WTC11 (cell line): ENCODE data around the gene WNT2. TPM values are rescaled to one million over a fixed set of nuclear protein-coding genes. Genes with fewer than 3 reads are reported as not detected.

ENCODE experiments used
- ATAC-seq: fragments of 200-7000 bp; cut with Tn5 transposase; 2 replicates; pipeline ENCODE4 v1.10.0; 2021; ENCODE audit warnings: mild to moderate bottlenecking, moderate library complexity
- CTCF ChIA-PET: fragments of 300-600 bp; sonication (Branson Sonifier 250); formaldehyde crosslinking; loops from one replicate; lab custom pipeline; 2021; ENCODE audit warnings: antibody characterized with exemption; lab: Charles Lee
- POLR2A ChIA-PET: fragments of 350-600 bp; sonication (Branson Sonifier 250); formaldehyde crosslinking; loops from one replicate; lab custom pipeline; 2021; ENCODE audit warnings: antibody characterized with exemption; lab: Charles Lee
- DNase-seq: peaks from one replicate; pipeline ENCODE4 v3.0.0; 2021; ENCODE audit warnings: low spot score
- H3K27ac Mint-ChIP-seq: 2 replicates; pipeline ENCODE4 v1.8.0; 2021; ENCODE audit warnings: mixed read lengths
- H3K27me3 Mint-ChIP-seq: 2 replicates; pipeline ENCODE4 v1.8.0; 2021; ENCODE audit warnings: low read depth, mild to moderate bottlenecking, moderate library complexity, mixed read lengths
- H3K36me3 Mint-ChIP-seq: 2 replicates; pipeline ENCODE4 v1.8.0; 2021; ENCODE audit warnings: mixed read lengths
- H3K4me1 Mint-ChIP-seq: 2 replicates; pipeline ENCODE4 v1.8.0; 2022; ENCODE audit warnings: mixed read lengths
- H3K4me3 Mint-ChIP-seq: 2 replicates; pipeline ENCODE4 v1.8.0; 2021; ENCODE audit warnings: mild to moderate bottlenecking, moderate library complexity, mixed read lengths
- H3K9me3 Mint-ChIP-seq: 2 replicates; pipeline ENCODE4 v1.8.0; 2021; ENCODE audit warnings: mixed read lengths
- ESRRA ChIP-seq: sonication (generic); formaldehyde crosslinking; IDR thresholded peaks from 2 replicates; pipeline ENCODE4 v1.8.1; 2022; ENCODE audit warnings: mild to moderate bottlenecking, missing genetic modification reagents, borderline replicate concordance
- FOXK1 ChIP-seq: sonication (generic); formaldehyde crosslinking; IDR thresholded peaks from 2 replicates; pipeline ENCODE4 v1.8.0; 2022; ENCODE audit warnings: mild to moderate bottlenecking, moderate library complexity, missing genetic modification reagents
- FOXP1 ChIP-seq: sonication (generic); formaldehyde crosslinking; IDR thresholded peaks from 2 replicates; pipeline ENCODE4 v1.8.0; 2022; ENCODE audit warnings: missing genetic modification reagents, mild to moderate bottlenecking, moderate library complexity, borderline replicate concordance
- GTF2I ChIP-seq: fragments of 250-450 bp; sonication (Bioruptor Pico); conservative IDR thresholded peaks from 2 replicates; pipeline ENCODE4 v1.4.0; 2021; ENCODE audit warnings: mild to moderate bottlenecking
- JUN ChIP-seq: sonication (generic); formaldehyde crosslinking; IDR thresholded peaks from 2 replicates; pipeline ENCODE4 v1.8.0; 2023; ENCODE audit warnings: mild to moderate bottlenecking, missing genetic modification reagents
- MXD4 ChIP-seq: fragments of 250-450 bp; sonication (Bioruptor Pico); IDR thresholded peaks from 2 replicates; pipeline ENCODE4 v1.8.0; 2021; ENCODE audit warnings: mild to moderate bottlenecking, moderate library complexity, borderline replicate concordance
- NFE2L1 ChIP-seq: sonication (generic); formaldehyde crosslinking; IDR thresholded peaks from 2 replicates; pipeline ENCODE4 v1.8.1; 2023; ENCODE audit warnings: missing genetic modification reagents
- NFYB ChIP-seq: sonication (generic); formaldehyde crosslinking; conservative IDR thresholded peaks from 2 replicates; pipeline ENCODE4 v1.8.0; 2022; ENCODE audit warnings: low read depth, missing genetic modification reagents
- RELA ChIP-seq: sonication (generic); formaldehyde crosslinking; IDR thresholded peaks from 2 replicates; pipeline ENCODE4 v1.8.1; 2022; ENCODE audit warnings: missing genetic modification reagents, mild to moderate bottlenecking, borderline replicate concordance
- SMAD3 ChIP-seq: sonication (generic); formaldehyde crosslinking; IDR thresholded peaks from 2 replicates; pipeline ENCODE4 v1.8.0; 2022; ENCODE audit warnings: missing genetic modification reagents, mild to moderate bottlenecking, borderline replicate concordance
- SMAD4 ChIP-seq: sonication (generic); formaldehyde crosslinking; IDR thresholded peaks from 2 replicates; pipeline ENCODE4 v1.8.0; 2022; ENCODE audit warnings: mild to moderate bottlenecking, missing genetic modification reagents
- SOX15 ChIP-seq: fragments of 250-450 bp; sonication (Bioruptor Pico); IDR thresholded peaks from 2 replicates; pipeline ENCODE4 v1.9.0; 2021; ENCODE audit warnings: mild to moderate bottlenecking
- TCF7 ChIP-seq: sonication (generic); formaldehyde crosslinking; IDR thresholded peaks from 2 replicates; pipeline ENCODE4 v1.8.0; 2022; ENCODE audit warnings: mild to moderate bottlenecking, low read depth, missing genetic modification reagents, moderate library complexity
- TEAD4 ChIP-seq: sonication (generic); formaldehyde crosslinking; IDR thresholded peaks from 2 replicates; pipeline ENCODE4 v1.8.0; 2022; ENCODE audit warnings: mild to moderate bottlenecking, missing genetic modification reagents
- ZNF121 ChIP-seq: sonication (generic); formaldehyde crosslinking; IDR thresholded peaks from 2 replicates; pipeline ENCODE4 v1.8.0; 2023; ENCODE audit warnings: missing genetic modification reagents
- ZNF138 ChIP-seq: sonication (generic); formaldehyde crosslinking; conservative IDR thresholded peaks from 2 replicates; pipeline ENCODE4 v1.8.1; 2022; ENCODE audit warnings: mild to moderate bottlenecking, moderate library complexity, missing genetic modification reagents
- total RNA-seq: library from RNA; stranded (reverse); gene quantifications from 3 replicates; pipeline ENCODE4 v1.2.3, GENCODE V29; 2021
- TF ChIP-seq, protein P1 (sequence below): sonication (generic); formaldehyde crosslinking; IDR thresholded peaks from 2 replicates; pipeline ENCODE4 v1.8.1; 2023; ENCODE audit warnings: mild to moderate bottlenecking, missing genetic modification reagents, borderline replicate concordance
- TF ChIP-seq, protein P2 (sequence below): fragments of 200-600 bp; IDR thresholded peaks from 2 replicates; pipeline ENCODE4 v1.8.0; 2022; ENCODE audit warnings: antibody characterized with exemption
- TF ChIP-seq, protein P3 (sequence below): fragments of 250-450 bp; sonication (Bioruptor Pico); IDR thresholded peaks from 2 replicates; pipeline ENCODE4 v1.9.0; 2021; ENCODE audit warnings: mild to moderate bottlenecking
- TF ChIP-seq, protein P4 (sequence below): sonication (generic); formaldehyde crosslinking; IDR thresholded peaks from 2 replicates; pipeline ENCODE4 v1.8.1; 2023; ENCODE audit warnings: mild to moderate bottlenecking, missing genetic modification reagents, moderate library complexity

WNT2 gene
- total RNA-seq, 1 experiment from 2014 or later = not detected

DNA sequence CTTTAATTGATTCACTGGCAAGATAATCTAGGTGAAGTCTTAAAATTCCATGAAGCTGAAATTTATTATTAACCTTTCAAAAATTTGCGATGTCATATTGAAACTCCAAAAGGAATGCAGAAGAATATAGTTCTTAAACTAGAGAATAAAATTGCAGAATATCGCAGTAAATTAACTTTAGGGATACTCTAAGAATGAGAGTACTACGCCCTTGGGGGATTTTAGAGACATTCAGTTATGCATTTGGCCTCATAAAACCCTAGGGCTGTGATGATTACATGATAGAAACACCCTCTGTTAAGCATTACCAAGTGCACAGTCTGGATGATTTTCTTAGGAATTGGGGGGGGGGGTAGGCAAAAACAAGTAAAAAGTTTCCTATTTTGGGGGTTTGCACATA is 3.7 kb downstream of the WNT2 start (continued):
- TF ChIP-seq, protein P1, sequence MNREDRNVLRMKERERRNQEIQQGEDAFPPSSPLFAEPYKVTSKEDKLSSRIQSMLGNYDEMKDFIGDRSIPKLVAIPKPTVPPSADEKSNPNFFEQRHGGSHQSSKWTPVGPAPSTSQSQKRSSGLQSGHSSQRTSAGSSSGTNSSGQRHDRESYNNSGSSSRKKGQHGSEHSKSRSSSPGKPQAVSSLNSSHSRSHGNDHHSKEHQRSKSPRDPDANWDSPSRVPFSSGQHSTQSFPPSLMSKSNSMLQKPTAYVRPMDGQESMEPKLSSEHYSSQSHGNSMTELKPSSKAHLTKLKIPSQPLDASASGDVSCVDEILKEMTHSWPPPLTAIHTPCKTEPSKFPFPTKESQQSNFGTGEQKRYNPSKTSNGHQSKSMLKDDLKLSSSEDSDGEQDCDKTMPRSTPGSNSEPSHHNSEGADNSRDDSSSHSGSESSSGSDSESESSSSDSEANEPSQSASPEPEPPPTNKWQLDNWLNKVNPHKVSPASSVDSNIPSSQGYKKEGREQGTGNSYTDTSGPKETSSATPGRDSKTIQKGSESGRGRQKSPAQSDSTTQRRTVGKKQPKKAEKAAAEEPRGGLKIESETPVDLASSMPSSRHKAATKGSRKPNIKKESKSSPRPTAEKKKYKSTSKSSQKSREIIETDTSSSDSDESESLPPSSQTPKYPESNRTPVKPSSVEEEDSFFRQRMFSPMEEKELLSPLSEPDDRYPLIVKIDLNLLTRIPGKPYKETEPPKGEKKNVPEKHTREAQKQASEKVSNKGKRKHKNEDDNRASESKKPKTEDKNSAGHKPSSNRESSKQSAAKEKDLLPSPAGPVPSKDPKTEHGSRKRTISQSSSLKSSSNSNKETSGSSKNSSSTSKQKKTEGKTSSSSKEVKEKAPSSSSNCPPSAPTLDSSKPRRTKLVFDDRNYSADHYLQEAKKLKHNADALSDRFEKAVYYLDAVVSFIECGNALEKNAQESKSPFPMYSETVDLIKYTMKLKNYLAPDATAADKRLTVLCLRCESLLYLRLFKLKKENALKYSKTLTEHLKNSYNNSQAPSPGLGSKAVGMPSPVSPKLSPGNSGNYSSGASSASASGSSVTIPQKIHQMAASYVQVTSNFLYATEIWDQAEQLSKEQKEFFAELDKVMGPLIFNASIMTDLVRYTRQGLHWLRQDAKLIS = no peak
- no peak for TF ChIP-seq SMAD4 (CRISPR knock-in tag)
- TF ChIP-seq, protein P2, sequence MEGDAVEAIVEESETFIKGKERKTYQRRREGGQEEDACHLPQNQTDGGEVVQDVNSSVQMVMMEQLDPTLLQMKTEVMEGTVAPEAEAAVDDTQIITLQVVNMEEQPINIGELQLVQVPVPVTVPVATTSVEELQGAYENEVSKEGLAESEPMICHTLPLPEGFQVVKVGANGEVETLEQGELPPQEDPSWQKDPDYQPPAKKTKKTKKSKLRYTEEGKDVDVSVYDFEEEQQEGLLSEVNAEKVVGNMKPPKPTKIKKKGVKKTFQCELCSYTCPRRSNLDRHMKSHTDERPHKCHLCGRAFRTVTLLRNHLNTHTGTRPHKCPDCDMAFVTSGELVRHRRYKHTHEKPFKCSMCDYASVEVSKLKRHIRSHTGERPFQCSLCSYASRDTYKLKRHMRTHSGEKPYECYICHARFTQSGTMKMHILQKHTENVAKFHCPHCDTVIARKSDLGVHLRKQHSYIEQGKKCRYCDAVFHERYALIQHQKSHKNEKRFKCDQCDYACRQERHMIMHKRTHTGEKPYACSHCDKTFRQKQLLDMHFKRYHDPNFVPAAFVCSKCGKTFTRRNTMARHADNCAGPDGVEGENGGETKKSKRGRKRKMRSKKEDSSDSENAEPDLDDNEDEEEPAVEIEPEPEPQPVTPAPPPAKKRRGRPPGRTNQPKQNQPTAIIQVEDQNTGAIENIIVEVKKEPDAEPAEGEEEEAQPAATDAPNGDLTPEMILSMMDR = no peak
- TF ChIP-seq NFE2L1 (CRISPR knock-in tag) = no peak
- TF ChIP-seq SOX15 (CRISPR knock-in tag) = no peak
- no peak for TF ChIP-seq ESRRA (CRISPR knock-in tag)
- no peak for TF ChIP-seq RELA (CRISPR knock-in tag)
- TF ChIP-seq, protein P3, sequence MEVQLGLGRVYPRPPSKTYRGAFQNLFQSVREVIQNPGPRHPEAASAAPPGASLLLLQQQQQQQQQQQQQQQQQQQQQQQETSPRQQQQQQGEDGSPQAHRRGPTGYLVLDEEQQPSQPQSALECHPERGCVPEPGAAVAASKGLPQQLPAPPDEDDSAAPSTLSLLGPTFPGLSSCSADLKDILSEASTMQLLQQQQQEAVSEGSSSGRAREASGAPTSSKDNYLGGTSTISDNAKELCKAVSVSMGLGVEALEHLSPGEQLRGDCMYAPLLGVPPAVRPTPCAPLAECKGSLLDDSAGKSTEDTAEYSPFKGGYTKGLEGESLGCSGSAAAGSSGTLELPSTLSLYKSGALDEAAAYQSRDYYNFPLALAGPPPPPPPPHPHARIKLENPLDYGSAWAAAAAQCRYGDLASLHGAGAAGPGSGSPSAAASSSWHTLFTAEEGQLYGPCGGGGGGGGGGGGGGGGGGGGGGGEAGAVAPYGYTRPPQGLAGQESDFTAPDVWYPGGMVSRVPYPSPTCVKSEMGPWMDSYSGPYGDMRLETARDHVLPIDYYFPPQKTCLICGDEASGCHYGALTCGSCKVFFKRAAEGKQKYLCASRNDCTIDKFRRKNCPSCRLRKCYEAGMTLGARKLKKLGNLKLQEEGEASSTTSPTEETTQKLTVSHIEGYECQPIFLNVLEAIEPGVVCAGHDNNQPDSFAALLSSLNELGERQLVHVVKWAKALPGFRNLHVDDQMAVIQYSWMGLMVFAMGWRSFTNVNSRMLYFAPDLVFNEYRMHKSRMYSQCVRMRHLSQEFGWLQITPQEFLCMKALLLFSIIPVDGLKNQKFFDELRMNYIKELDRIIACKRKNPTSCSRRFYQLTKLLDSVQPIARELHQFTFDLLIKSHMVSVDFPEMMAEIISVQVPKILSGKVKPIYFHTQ (CRISPR knock-in tag) = no peak
- TF ChIP-seq ZNF138 = no peak
- no peak for TF ChIP-seq MXD4
- no peak for TF ChIP-seq FOXK1 (CRISPR knock-in tag)
- no peak for TF ChIP-seq NFYB (CRISPR knock-in tag)

DNA sequence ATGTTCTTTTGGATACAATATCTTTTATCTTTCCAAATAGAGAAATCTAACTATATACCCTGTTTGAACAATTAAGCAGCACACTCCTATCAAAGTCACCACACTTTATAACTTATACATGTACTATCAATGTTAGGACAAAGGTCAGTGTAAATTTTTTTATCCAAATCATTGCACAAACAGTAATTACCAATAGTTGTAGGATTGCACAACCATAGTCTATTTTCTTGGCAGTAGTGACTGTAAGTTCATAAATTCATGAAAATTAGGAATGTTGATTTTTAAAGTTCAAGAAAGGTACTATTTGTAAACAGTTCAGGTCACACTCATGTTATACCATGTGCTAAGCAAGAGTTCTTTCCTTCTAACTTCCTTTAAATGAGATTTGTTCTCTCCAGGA is 9.3 kb downstream of the WNT2 start:
- ChIA-PET CTCF (no interaction called here), POLR2A (no interaction called here)
- ATAC-seq (no peak), DNase-seq (no peak)
- H3K4me3 Mint-ChIP-seq = no peak overlapping the region
- H3K36me3 Mint-ChIP-seq = no peaks in the 10 kb centered on the region
- H3K4me1 Mint-ChIP-seq = peaks cover 14% of the 10 kb centered on the region
- peaks cover 12% of the 10 kb centered on the region for H3K27me3 Mint-ChIP-seq
- no peaks in the 10 kb centered on the region for H3K9me3 Mint-ChIP-seq
- H3K27ac Mint-ChIP-seq = no peak overlapping the region
- TF ChIP-seq JUN = no peak
- TF ChIP-seq, protein P4, sequence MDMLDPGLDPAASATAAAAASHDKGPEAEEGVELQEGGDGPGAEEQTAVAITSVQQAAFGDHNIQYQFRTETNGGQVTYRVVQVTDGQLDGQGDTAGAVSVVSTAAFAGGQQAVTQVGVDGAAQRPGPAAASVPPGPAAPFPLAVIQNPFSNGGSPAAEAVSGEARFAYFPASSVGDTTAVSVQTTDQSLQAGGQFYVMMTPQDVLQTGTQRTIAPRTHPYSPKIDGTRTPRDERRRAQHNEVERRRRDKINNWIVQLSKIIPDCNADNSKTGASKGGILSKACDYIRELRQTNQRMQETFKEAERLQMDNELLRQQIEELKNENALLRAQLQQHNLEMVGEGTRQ (CRISPR knock-in tag) = no peak
- no peak for TF ChIP-seq SMAD3 (CRISPR knock-in tag)
- TF ChIP-seq, protein P2 = no peak
- no peak for TF ChIP-seq FOXP1 (CRISPR knock-in tag)
- TF ChIP-seq GTF2I (CRISPR knock-in tag) = no peak
- TF ChIP-seq SMAD4 (CRISPR knock-in tag) = no peak
- no peak for TF ChIP-seq ZNF138
- no peak for TF ChIP-seq ZNF121 (CRISPR knock-in tag)
- TF ChIP-seq, protein P1 = no peak
- no peak for TF ChIP-seq TEAD4 (CRISPR knock-in tag)
- TF ChIP-seq TCF7 = no peak
- no peak for TF ChIP-seq FOXK1 (CRISPR knock-in tag)
